Suprapubic skin (tissue), 4 donors: ENCODE results near the gene IRGQ.

Source experiments
- EP300 ChIP-seq: sonication (generic); formaldehyde crosslinking; IDR thresholded peaks from one replicate; pipeline ENCODE4 v1.6.1; 2017; ENCODE audit warnings: antibody characterized with exemption
- POLR2A ChIP-seq, 2 donors: fragments of 450-650 bp; IDR thresholded peaks; one replicate each; pipeline ENCODE4 v1.6.1; 2017; ENCODE audit warnings: antibody characterized with exemption in 2 of 2, mild to moderate bottlenecking in 2 of 2, moderate library complexity in 2 of 2
- POLR2AphosphoS5 ChIP-seq, 3 donors: sonication (generic); formaldehyde crosslinking; IDR thresholded peaks; one replicate each; pipeline ENCODE4 v1.6.1; 2017; ENCODE audit warnings: antibody characterized with exemption in 3 of 3
- TF ChIP-seq, protein P1 (sequence below), 2 donors: fragments of 200-600 bp in 1 of 2; fragments of 450-650 bp in 1 of 2; sonication (generic) in 1 of 2; IDR thresholded peaks; one replicate each; pipeline ENCODE4 v1.5.1; 2016 to 2019; ENCODE audit warnings: antibody characterized with exemption in 2 of 2, mild to moderate bottlenecking in 1 of 2, moderate library complexity in 1 of 2

DNA sequence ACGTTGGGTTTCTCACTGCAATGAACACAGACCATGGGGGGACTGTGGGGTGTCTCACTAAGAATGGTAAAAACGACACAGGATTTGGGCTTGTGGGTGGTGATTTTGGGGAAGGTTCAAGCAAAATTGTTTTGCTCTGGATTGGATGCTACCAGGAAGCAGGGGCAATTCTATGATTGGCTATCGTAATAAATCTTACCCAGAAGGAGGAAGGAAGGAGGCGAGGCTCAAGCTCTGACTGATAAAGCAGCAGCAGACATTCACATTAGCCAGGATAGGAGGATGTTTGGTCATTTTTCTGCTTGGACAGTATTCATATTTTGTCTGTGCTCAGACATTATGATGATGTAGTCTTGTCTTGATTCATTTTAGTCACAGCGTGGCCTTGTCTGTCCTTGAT is 1.9 kb upstream of the IRGQ start:
- TF ChIP-seq, protein P1, sequence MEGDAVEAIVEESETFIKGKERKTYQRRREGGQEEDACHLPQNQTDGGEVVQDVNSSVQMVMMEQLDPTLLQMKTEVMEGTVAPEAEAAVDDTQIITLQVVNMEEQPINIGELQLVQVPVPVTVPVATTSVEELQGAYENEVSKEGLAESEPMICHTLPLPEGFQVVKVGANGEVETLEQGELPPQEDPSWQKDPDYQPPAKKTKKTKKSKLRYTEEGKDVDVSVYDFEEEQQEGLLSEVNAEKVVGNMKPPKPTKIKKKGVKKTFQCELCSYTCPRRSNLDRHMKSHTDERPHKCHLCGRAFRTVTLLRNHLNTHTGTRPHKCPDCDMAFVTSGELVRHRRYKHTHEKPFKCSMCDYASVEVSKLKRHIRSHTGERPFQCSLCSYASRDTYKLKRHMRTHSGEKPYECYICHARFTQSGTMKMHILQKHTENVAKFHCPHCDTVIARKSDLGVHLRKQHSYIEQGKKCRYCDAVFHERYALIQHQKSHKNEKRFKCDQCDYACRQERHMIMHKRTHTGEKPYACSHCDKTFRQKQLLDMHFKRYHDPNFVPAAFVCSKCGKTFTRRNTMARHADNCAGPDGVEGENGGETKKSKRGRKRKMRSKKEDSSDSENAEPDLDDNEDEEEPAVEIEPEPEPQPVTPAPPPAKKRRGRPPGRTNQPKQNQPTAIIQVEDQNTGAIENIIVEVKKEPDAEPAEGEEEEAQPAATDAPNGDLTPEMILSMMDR (IDR thresholded peaks at IDR 0.05): no peak
- no peak for TF ChIP-seq POLR2A (IDR thresholded peaks at IDR 0.05)
- no peak for TF ChIP-seq EP300
- TF ChIP-seq POLR2AphosphoS5 (IDR thresholded peaks at IDR 0.05): no peak
